Fibroblast of lung (primary cell): ENCODE data around the gene HNRNPH2.

Experiments
- EZH2 ChIP-seq: IDR thresholded peaks from 2 replicates; pipeline ENCODE4 v1.5.1; 2012; ENCODE audit warnings: low read length, control low read depth, mild to moderate bottlenecking; ENCODE audit errors: missing control alignments
- TF ChIP-seq, protein P1 (sequence below), 2 donors: IDR thresholded peaks in 1 of 2; conservative IDR thresholded peaks in 1 of 2; 1 replicate in 1 of 2; 2 replicates in 1 of 2; pipeline ENCODE4 v1.5.1; 2011 to 2012; ENCODE audit warnings: low read length in 2 of 2, control low read depth in 1 of 2, inconsistent platforms in 1 of 2, low read depth in 1 of 2, mild to moderate bottlenecking in 1 of 2

DNA sequence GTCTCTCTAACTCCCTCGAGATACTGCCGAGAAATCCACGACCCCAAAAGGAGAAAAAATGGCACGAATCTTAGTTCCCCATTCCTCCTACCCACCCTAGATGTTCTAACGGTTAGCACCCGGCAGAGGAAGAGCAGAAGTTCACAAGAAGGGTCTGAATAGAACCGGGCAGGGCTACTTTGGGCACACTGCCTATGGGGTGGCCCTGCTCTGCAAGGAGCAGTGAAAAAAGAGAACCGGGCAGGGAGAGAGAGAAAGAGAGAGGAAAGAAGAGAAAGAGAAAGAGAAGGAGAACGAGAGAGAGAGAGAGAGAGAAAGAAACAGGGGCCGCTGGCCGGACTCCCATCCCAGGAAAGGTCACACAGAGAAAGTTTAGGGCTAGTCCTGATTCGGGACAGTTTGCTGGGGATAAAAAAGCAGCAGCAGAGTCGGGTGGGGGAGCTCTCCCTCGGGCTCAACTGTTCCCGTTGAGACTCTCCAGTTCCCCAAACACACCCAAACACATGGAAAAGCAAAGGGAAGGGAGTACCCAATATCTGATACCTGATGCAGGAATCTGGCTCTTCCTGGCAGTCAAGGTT, 765 bp upstream of the HNRNPH2 start:
- TF ChIP-seq, protein P1, sequence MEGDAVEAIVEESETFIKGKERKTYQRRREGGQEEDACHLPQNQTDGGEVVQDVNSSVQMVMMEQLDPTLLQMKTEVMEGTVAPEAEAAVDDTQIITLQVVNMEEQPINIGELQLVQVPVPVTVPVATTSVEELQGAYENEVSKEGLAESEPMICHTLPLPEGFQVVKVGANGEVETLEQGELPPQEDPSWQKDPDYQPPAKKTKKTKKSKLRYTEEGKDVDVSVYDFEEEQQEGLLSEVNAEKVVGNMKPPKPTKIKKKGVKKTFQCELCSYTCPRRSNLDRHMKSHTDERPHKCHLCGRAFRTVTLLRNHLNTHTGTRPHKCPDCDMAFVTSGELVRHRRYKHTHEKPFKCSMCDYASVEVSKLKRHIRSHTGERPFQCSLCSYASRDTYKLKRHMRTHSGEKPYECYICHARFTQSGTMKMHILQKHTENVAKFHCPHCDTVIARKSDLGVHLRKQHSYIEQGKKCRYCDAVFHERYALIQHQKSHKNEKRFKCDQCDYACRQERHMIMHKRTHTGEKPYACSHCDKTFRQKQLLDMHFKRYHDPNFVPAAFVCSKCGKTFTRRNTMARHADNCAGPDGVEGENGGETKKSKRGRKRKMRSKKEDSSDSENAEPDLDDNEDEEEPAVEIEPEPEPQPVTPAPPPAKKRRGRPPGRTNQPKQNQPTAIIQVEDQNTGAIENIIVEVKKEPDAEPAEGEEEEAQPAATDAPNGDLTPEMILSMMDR (conservative IDR thresholded peaks at IDR 0.05 in 1 of 2, IDR thresholded peaks at IDR 0.05 in 1 of 2; ENCODE audit: low read depth in 1 of 2, low read length in 2 of 2): no peak
- TF ChIP-seq EZH2: no peak
